Gastrocnemius medialis (tissue), 4 donors: ENCODE measurements around the gene LRRC4C.

Source experiments
- CTCF ChIP-seq, 5 experiments: fragments of 450-650 bp in 3 of 5; fragments of 200-600 bp in 2 of 5; sonication (generic) in 2 of 5; IDR thresholded peaks in 4 of 5; conservative IDR thresholded peaks in 1 of 5; 1 replicate in 4 of 5; 2 replicates in 1 of 5; pipeline ENCODE4 v1.5.1; 2016 to 2019; ENCODE audit warnings: antibody characterized with exemption in 5 of 5, mild to moderate bottlenecking in 3 of 5, moderate library complexity in 3 of 5
- POLR2A ChIP-seq, 2 donors: fragments of 450-650 bp; IDR thresholded peaks; one replicate each; pipeline ENCODE4 v1.6.1; 2017; ENCODE audit warnings: antibody characterized with exemption in 2 of 2, mild to moderate bottlenecking in 2 of 2, moderate library complexity in 2 of 2

GRCh38 chr11:41320653-41321052 is 138.8 kb downstream of the LRRC4C start:
- no peak for TF ChIP-seq POLR2A (IDR thresholded peaks at IDR 0.05)
- TF ChIP-seq CTCF (IDR thresholded peaks at IDR 0.05 in 4 of 5, conservative IDR thresholded peaks at IDR 0.05 in 1 of 5), result no peak
